Neural crest cell (in vitro differentiated cells): Measurements from ENCODE around the gene TSSC4. TPM values are rescaled to one million over a fixed set of nuclear protein-coding genes. Genes with fewer than 3 reads are reported as not detected.

Experiments used
- DNase-seq: peaks from one replicate; pipeline ENCODE4 v3.0.0; 2021; ENCODE audit warnings: low read depth, mixed read lengths, low spot score
- H3K27ac Mint-ChIP-seq: one replicate; pipeline ENCODE4 v1.8.0; 2021; ENCODE audit warnings: mild to moderate bottlenecking, mixed read lengths; ENCODE audit not compliant: unreplicated experiment
- H3K27me3 Mint-ChIP-seq: 2 replicates; pipeline ENCODE4 v1.8.0; 2021; ENCODE audit warnings: low read depth, mild to moderate bottlenecking, mixed read lengths
- H3K36me3 Mint-ChIP-seq: 2 replicates; pipeline ENCODE4 v1.8.0; 2021; ENCODE audit warnings: low read depth, mild to moderate bottlenecking, mixed read lengths
- H3K4me1 Mint-ChIP-seq: 2 replicates; pipeline ENCODE4 v1.8.0; 2021; ENCODE audit warnings: mixed read lengths
- H3K4me3 Mint-ChIP-seq: one replicate; pipeline ENCODE4 v1.8.0; 2021; ENCODE audit warnings: mild to moderate bottlenecking, mixed read lengths
- H3K9me3 Mint-ChIP-seq: 2 replicates; pipeline ENCODE4 v1.8.0; 2021; ENCODE audit warnings: mixed read lengths
- total RNA-seq: library from RNA; stranded (reverse); gene quantifications from 2 replicates; pipeline ENCODE4 v1.2.1, GENCODE V29; 2021
- TF ChIP-seq, protein P1 (sequence below): fragments of 200-600 bp; sonication (generic); conservative IDR thresholded peaks from 2 replicates; pipeline ENCODE4 v1.5.0; 2021; ENCODE audit warnings: antibody characterized with exemption, mild to moderate bottlenecking

The TSSC4 gene
- total RNA-seq, 1 donor from 2014 or later, result 60.1 TPM

- TF ChIP-seq, protein P1, sequence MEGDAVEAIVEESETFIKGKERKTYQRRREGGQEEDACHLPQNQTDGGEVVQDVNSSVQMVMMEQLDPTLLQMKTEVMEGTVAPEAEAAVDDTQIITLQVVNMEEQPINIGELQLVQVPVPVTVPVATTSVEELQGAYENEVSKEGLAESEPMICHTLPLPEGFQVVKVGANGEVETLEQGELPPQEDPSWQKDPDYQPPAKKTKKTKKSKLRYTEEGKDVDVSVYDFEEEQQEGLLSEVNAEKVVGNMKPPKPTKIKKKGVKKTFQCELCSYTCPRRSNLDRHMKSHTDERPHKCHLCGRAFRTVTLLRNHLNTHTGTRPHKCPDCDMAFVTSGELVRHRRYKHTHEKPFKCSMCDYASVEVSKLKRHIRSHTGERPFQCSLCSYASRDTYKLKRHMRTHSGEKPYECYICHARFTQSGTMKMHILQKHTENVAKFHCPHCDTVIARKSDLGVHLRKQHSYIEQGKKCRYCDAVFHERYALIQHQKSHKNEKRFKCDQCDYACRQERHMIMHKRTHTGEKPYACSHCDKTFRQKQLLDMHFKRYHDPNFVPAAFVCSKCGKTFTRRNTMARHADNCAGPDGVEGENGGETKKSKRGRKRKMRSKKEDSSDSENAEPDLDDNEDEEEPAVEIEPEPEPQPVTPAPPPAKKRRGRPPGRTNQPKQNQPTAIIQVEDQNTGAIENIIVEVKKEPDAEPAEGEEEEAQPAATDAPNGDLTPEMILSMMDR, result no peak
- DNase-seq, result no peak
- no peak overlapping the region for H3K27ac Mint-ChIP-seq
- H3K4me1 Mint-ChIP-seq, result peaks cover 14% of the 10 kb centered on the region
- no peaks in the 10 kb centered on the region for H3K27me3 Mint-ChIP-seq
- no peaks in the 10 kb centered on the region for H3K36me3 Mint-ChIP-seq
- no peak overlapping the region for H3K4me3 Mint-ChIP-seq
- no peaks in the 10 kb centered on the region for H3K9me3 Mint-ChIP-seq
These were observed 18.4 kb upstream of the TSSC4 start for GRCh38 chr11:2382129-2382517.

- Mint-ChIP-seq H3K4me1 (peaks cover 14% of the 10 kb centered on the region), H3K27ac (peak overlapping the region; percentile 19), H3K27me3 (no peaks in the 10 kb centered on the region), H3K9me3 (no peaks in the 10 kb centered on the region), H3K36me3 (no peaks in the 10 kb centered on the region), H3K4me3 (peak overlapping the region; percentile 51)
- no peak for DNase-seq
- TF ChIP-seq, protein P1, result no peak
These were observed 17.4 kb upstream of the TSSC4 start for GRCh38 chr11:2382936-2383851.

- Mint-ChIP-seq H3K4me1 (peaks cover 7% of the 10 kb centered on the region), H3K27ac (no peak overlapping the region), H3K27me3 (no peaks in the 10 kb centered on the region), H3K4me3 (no peak overlapping the region), H3K36me3 (no peaks in the 10 kb centered on the region), H3K9me3 (no peaks in the 10 kb centered on the region)
- TF ChIP-seq, protein P1, result no peak
- DNase-seq, result no peak
These were observed 16.4 kb upstream of the TSSC4 start for GRCh38 chr11:2383852-2384804.

DNA sequence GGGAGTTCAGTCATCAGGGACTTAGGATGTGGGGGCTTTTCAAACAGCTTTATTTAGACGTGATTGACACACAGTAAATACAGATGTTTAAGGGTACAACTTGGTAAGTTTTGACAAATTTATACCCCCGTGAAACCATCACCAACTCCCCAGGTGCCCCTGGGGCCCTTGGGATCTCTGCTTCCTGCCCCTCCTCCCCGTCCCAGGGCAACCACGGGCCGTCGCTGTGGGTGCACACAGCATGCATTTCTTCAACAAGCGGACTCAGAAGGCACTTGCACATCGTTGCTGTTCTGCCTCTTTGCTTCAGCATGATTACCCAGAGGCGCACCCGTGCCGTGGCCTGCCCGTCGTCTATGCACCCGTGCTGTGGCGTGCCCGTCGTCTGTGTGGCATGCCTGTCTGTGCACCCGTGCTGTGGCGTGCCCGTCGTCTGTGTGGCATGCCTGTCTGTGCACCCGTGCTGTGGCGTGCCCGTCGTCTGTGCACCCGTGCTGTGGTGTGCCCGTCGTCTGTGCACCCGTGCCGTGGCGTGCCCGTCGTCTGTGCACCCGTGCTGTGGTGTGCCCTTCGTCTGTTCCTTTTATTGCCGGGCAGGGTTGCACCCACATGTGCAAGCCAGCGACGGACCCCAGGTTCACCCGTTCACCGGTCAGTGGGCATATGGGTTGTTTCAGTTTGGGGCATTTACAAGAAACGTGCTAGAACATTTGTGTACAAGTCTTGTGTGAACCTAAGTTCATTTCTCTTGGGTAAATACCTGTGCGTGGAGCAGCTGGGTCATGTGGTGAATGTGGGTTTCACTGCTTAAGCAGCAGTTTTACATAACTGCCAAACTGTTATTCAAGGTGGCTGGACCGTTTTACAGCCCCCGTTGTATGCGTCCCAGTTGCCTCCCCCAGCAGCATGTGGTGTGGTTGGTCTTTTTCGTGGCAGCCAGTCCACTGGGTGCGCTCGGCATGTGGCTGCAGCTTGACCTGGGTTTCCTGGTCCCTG lies 15.1 kb upstream of the TSSC4 start:
- Mint-ChIP-seq H3K36me3 (no peaks in the 10 kb centered on the region), H3K9me3 (no peaks in the 10 kb centered on the region), H3K27ac (peak overlapping the region; percentile 35), H3K4me3 (no peak overlapping the region), H3K27me3 (no peaks in the 10 kb centered on the region), H3K4me1 (peaks cover 11% of the 10 kb centered on the region)
- TF ChIP-seq, protein P1, result no peak
- DNase-seq, result no peak
